ES-I3 (cell line): ENCODE data around the gene CARD18.

ENCODE experiments used
- H3K36me3 ChIP-seq: 2 replicates; pipeline ENCODE4 v1.6.1; 2013; ENCODE audit warnings: mild to moderate bottlenecking, low read length, control low read depth, moderate library complexity; ENCODE audit not compliant: insufficient read depth
- H3K4me1 ChIP-seq: 2 replicates; pipeline ENCODE4 v1.6.1; 2013; ENCODE audit warnings: mild to moderate bottlenecking, control low read depth, low read length; ENCODE audit not compliant: insufficient read depth
- H3K9ac ChIP-seq: 2 replicates; pipeline ENCODE4 v1.6.1; 2013; ENCODE audit warnings: low read depth, mild to moderate bottlenecking, low read length, moderate library complexity
- H3K9me3 ChIP-seq: 2 replicates; pipeline ENCODE4 v1.6.1; 2013; ENCODE audit warnings: mild to moderate bottlenecking, low read length, moderate library complexity; ENCODE audit not compliant: control insufficient read depth, insufficient read depth

Gene CARD18

DNA sequence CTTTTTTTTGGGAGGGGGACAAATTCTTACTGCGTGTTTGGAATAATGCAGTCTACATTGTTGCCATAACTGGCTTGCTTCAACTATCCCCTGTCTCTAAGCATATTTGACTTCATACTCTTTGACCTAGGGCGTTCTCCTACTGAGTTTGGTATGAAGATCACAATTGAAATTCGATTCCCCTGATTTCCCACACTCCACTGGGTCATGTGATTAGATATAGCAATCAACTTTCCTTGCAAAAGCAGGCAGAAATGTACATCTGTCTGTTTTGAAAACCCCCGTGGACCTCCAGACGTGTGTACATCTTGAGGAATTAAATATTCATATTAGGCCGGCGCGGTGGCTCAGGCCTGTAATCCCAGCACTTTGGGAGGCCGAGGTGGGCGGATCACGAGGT is 13.8 kb upstream of the CARD18 start:
- H3K9ac ChIP-seq: no peak overlapping the region
- H3K4me1 ChIP-seq: no peaks in the 10 kb centered on the region
- no peaks in the 10 kb centered on the region; the same call in 1 of the 2 replicates for H3K9me3 ChIP-seq
- no peaks in the 10 kb centered on the region for H3K36me3 ChIP-seq

DNA sequence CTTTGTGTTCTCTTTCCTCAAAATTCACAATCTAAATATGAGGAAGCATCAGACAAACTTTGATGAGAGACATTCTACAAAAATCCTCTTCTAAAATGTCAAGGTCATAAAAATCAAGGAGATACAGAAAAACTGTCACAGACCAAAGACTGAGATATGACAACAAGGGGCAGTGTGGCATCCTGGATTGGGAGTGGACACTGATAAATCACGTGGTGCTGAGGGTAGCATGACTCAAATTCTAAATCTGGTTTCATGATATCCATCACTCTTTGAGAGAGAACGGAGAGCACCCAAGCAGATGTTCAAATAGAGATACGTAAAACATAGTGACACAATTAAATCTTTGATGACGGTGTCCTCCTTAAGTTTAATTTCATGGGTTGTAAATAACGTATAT is 13.0 kb upstream of the CARD18 start:
- Histone ChIP-seq H3K4me1 (no peaks in the 10 kb centered on the region), H3K36me3 (no peaks in the 10 kb centered on the region), H3K9me3 (no peaks in the 10 kb centered on the region), H3K9ac (no peak overlapping the region)

GRCh38 chr11:105152021-105152512 is 12.5 kb upstream of the CARD18 start:
- Histone ChIP-seq H3K9me3 (no peaks in the 10 kb centered on the region), H3K9ac (no peak overlapping the region), H3K36me3 (no peaks in the 10 kb centered on the region), H3K4me1 (no peaks in the 10 kb centered on the region)

DNA sequence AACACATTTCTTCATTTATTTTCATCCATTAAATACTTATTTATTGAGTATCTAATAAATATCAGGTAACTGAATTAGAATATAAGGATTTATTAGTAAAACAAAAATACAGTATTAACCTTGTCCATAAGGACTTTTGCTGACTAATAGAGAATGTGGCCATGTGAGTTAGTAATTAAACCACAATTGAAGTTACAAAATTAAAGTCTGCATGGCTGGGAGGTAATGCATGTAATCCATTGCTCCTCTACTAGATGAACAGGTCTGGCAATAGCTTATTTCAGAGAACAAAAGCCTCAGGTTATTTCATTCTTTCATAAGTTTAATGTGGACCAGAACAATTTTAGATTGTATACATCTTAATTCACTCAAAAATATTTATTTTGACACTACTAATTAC is 9.9 kb upstream of the CARD18 start:
- no peak overlapping the region for H3K9ac ChIP-seq
- no peaks in the 10 kb centered on the region for H3K36me3 ChIP-seq
- H3K4me1 ChIP-seq: no peaks in the 10 kb centered on the region
- H3K9me3 ChIP-seq: no peaks in the 10 kb centered on the region

- H3K9ac ChIP-seq: no peak overlapping the region
- no peaks in the 10 kb centered on the region for H3K36me3 ChIP-seq
- H3K9me3 ChIP-seq: no peaks in the 10 kb centered on the region
- no peaks in the 10 kb centered on the region for H3K4me1 ChIP-seq
These were observed 8.7 kb upstream of the CARD18 start for GRCh38 chr11:105148241-105148640.

GRCh38 chr11:105144887-105145286 is 5.3 kb upstream of the CARD18 start:
- Histone ChIP-seq H3K9me3 (no peaks in the 10 kb centered on the region), H3K4me1 (no peaks in the 10 kb centered on the region), H3K36me3 (no peaks in the 10 kb centered on the region), H3K9ac (no peak overlapping the region)

- Histone ChIP-seq H3K9ac (no peak overlapping the region), H3K36me3 (no peaks in the 10 kb centered on the region), H3K9me3 (no peaks in the 10 kb centered on the region), H3K4me1 (no peaks in the 10 kb centered on the region)
These were observed 2.6 kb upstream of the CARD18 start for GRCh38 chr11:105142167-105142566.

DNA sequence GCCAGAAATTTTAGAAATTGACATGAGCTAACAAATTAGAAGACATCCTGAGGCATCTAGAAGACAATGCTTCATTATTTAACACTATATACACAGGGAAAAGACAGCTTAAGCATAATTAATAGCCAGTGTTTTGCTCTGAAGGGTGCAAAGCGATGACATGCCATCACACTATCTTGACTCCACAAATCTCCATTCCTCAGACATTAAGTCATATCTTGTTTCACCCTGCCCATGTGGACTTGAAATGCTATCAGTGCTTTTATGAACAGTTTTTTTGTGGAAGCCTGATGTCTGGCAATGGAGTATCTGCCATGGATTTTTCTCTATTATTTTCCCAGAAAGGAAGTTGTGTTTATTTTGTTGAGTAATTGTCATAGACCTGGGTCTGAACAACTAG is 2.3 kb downstream of the CARD18 start:
- no peaks in the 10 kb centered on the region for H3K9me3 ChIP-seq
- H3K4me1 ChIP-seq: no peaks in the 10 kb centered on the region
- no peaks in the 10 kb centered on the region for H3K36me3 ChIP-seq
- H3K9ac ChIP-seq: no peak overlapping the region

- Histone ChIP-seq H3K36me3 (no peaks in the 10 kb centered on the region), H3K4me1 (no peaks in the 10 kb centered on the region), H3K9ac (no peak overlapping the region), H3K9me3 (no peaks in the 10 kb centered on the region)
These were observed 3.7 kb downstream of the CARD18 start for GRCh38 chr11:105135883-105136282.

- peaks cover 4% of the 10 kb centered on the region; the same call in 1 of the 2 replicates for H3K9me3 ChIP-seq
- H3K4me1 ChIP-seq: no peaks in the 10 kb centered on the region
- no peak overlapping the region for H3K9ac ChIP-seq
- no peaks in the 10 kb centered on the region for H3K36me3 ChIP-seq
These were observed 6.7 kb downstream of the CARD18 start for GRCh38 chr11:105132716-105133511.

DNA sequence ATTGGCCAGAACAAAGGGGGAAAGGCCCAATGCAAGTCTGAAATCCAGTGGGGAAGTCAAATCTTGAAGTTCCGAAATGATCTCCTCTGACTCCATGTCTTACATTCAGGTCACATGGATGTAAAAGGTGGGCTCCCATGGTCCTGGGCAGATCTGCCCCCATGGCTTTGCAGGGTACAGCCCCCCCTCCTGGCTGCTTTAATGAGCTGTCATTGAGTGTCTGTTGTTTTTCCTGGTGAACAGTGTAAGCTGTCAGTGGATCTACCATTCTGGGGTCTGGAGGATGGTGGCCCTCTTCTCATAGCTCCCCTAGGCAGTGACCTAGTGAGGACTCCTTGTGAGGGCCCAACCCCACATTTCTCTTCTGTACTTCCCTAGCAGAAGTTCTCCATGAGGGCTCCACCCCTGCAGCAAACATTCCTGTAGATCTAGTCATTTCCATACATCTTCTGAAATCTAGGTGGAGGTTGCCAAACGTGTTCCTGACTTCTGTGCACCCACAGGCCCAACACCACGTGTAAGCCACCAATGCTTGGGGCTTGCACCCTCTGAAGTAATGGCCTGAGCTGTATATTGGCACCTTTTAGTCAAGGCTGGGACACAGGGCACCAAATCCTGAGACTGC is 9.3 kb downstream of the CARD18 start:
- Histone ChIP-seq H3K36me3 (no peaks in the 10 kb centered on the region), H3K9me3 (peaks cover 4% of the 10 kb centered on the region; the same call in 1 of the 2 replicates), H3K4me1 (no peaks in the 10 kb centered on the region), H3K9ac (no peak overlapping the region)

- no peaks in the 10 kb centered on the region for H3K36me3 ChIP-seq
- no peak overlapping the region for H3K9ac ChIP-seq
- H3K4me1 ChIP-seq: no peaks in the 10 kb centered on the region
- no peaks in the 10 kb centered on the region for H3K9me3 ChIP-seq
These were observed 14.8 kb downstream of the CARD18 start for GRCh38 chr11:105124756-105125155.

DNA sequence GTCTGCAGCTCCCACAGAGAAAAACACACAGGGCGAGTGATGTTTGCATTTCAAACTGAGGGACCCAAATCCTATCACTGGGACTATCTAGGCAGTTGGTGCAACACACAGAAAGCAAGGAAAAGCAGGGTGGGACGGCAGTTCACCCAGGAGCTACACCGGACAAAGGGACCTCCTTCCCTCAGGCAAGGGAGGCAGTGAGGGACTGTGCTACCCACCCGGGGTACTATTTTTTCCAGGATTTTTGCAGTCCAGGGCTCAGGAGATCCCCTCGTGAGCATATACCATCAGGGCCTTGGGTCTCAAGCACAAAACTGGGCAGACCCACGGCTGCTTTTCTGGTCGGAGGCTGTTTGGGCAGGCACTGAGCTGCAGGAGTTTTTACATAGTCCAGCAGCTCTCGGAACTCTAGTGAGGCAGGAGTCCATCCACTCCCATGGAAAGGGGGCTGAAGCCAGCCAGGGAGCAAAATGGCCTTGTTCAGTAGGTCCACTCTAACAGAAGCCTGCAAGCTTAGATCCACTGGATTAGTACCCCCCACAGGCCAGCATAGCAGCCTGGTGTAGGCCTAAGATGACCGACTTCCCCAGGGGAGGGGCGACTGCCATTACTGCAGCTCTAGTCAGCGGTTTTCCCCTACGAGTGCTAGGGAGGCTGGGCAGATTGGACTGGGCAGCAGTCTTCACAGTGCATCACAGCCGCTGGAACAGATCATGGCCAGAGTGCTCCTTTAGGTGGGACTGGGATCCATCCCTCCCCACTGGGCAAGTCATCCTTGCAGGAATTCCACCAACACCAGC is 28.2 kb downstream of the CARD18 start:
- Histone ChIP-seq H3K4me1 (no peaks in the 10 kb centered on the region), H3K9me3 (no peaks in the 10 kb centered on the region; the same call in 1 of the 2 replicates), H3K36me3 (no peaks in the 10 kb centered on the region), H3K9ac (no peak overlapping the region)

- Histone ChIP-seq H3K4me1 (no peaks in the 10 kb centered on the region), H3K9me3 (peaks cover under 1% of the 10 kb centered on the region; the same call in 1 of the 2 replicates), H3K36me3 (no peaks in the 10 kb centered on the region), H3K9ac (no peak overlapping the region)
These were observed 28.9 kb downstream of the CARD18 start for GRCh38 chr11:105110688-105111030.
